GM20000 (cell line): ENCODE results near the gene RAG2.
A peak's percentile ranks its signal among the peaks of the same experiment; 100 is the strongest.

Experiments used
- DNase-seq: peaks from one replicate; pipeline ENCODE4 v3.0.0; 2012; ENCODE audit warnings: low spot score
- TF ChIP-seq, protein P1 (sequence below): IDR thresholded peaks from 2 replicates; pipeline ENCODE4 v1.5.1; 2012; ENCODE audit warnings: mild to moderate bottlenecking, control low read depth; ENCODE audit errors: extremely low read depth, missing control alignments

Gene RAG2

DNA sequence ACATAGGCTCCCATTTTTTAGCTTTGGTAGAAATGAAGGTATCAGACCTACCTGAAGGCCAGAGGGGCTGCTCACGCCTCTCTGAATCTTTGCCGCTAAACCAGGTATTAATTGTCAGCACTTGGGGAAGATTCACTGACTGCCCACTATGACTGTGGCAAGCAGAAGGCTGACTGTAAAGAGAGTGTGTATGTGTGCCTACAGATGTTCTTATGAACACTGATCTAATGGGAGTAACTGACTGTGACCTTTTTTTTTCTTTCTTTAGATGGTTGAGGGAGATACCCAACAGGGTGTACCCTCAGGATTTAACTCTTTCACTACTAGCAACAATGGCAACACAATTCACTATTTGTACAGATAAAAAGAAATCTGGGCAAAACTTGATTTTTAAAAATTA lies at the start of gene RAG2:
RAG2 (minus strand) TSS at position 186 of the 400 bp plus-strand sequence. CDS start 4,068 bp downstream, outside the sequence.
- no peak for DNase-seq

DNA sequence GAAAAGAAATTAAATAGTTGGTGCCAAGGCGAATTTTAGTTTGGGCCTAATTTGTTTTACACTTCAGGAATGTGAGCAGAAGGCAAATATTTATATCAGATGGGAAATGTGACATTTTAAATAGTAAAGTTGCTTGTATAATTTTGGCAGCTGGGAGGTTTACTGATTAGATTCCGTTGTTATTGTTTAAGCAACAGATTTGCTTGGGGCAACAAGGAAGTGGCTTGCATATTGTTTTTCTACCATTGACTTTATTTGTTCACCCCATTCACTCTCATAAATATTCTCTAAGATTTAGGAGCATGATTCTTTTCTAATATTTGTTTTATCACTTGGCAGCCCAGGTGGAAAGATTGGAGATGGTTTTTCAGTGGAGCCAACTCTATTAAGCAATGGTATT lies 40.5 kb upstream of the RAG2 start:
- TF ChIP-seq, protein P1, sequence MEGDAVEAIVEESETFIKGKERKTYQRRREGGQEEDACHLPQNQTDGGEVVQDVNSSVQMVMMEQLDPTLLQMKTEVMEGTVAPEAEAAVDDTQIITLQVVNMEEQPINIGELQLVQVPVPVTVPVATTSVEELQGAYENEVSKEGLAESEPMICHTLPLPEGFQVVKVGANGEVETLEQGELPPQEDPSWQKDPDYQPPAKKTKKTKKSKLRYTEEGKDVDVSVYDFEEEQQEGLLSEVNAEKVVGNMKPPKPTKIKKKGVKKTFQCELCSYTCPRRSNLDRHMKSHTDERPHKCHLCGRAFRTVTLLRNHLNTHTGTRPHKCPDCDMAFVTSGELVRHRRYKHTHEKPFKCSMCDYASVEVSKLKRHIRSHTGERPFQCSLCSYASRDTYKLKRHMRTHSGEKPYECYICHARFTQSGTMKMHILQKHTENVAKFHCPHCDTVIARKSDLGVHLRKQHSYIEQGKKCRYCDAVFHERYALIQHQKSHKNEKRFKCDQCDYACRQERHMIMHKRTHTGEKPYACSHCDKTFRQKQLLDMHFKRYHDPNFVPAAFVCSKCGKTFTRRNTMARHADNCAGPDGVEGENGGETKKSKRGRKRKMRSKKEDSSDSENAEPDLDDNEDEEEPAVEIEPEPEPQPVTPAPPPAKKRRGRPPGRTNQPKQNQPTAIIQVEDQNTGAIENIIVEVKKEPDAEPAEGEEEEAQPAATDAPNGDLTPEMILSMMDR = no peak
- no peak for DNase-seq

More for the DNA sequence above, at the start of gene RAG2:
- TF ChIP-seq, protein P1 = no peak

DNA sequence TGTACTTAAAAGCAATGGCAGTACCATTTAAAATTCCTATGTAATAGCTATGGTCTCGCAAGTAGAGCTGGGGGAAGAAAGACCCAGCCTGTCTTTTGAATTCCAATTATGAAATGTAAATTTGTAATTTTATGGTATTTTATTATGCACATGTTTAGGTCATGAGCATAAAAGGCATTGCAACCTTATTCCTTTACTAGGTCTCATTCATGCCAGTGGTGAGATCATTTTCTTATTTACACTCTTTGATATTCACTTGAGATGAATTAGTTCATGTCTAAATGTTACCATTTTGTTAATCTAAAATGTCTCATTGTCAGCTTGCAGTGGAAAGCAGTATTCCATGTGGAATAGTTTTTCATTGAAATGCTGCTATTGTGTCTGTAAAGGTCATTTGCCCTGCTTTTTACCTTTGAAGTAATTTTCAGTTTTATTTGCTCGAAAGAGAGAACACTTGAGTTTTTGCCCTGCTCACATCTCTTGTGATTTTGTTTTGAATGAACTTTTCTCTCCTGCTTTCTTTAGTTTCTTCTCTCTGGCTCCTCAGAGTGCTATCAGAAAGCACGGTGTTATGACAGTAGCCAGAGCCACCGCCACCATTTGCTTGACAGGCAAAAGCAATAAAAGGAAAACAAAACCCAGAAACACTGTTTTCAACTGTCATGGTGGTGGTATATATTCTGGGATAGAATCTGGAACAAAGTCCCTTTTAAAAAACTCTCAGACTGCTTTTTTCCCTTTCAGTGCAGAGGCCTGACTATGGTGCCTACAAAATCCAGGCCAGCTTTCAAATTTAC lies 37.2 kb upstream of the RAG2 start:
- TF ChIP-seq, protein P1 = no peak
- DNase-seq = no peak

DNA sequence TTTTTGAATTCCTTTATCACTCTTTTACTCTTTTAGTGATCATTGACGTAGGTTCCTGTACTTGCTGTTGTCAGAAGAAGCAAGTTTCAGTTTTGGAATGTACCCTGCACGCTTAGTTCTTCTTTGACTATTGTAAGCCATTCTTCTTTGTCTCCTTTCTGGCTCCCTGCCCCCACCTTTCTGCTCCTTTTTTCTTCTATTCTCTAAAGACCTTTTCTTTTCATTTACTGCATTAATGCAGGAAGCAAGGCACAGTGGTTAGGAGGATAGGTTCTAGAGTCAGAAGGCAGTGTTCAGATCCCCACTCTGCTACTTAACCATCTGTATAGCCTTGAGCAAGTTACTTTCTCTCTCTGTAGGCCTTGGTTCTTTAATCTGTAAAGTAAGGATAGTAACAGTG lies 33.7 kb upstream of the RAG2 start:
- DNase-seq = peak; percentile 9
- TF ChIP-seq, protein P1 = no peak

DNA sequence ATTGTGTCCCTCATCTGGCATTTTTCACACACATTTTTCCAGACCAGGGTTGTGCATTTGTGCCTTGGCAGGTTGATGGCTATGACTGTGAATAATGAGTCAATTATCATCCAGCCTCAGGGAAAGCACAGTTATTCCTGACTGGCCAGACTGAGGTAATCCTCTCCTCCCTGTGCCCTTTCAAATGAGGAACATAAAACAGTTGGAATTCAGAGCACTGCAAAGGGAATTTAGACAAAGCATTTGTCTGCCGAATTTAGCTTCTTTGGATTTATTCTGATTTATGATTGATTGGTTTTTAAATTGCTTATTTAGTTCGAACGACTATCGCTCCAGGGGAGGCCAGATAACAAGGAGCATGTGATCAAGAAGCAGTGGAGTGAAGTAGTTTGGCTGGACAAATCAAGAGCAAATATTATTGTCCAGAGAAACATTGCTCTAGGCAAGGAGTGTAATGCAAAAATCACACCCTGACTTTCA lies 30.8 kb upstream of the RAG2 start:
- TF ChIP-seq, protein P1 = no peak
- no peak for DNase-seq

DNA sequence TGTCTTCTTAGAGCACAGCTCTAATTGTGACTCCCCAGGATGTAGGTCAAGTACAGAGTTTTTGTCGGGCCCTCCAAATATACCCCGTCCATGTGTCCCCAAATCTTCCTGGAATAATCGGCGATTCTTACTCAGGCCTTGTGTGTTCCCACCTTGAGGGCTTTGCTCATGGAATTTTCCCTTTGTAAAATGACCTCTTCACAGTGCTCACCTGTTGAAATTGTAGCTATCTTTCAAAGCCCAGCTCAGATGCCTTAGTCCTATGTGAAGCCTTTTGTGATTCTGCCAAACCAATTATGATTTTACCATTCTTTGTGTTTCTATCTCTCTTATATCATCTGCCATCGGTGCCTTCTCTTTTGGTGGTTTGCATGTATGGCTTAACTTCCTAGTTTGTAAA lies 30.1 kb upstream of the RAG2 start:
- no peak for DNase-seq
- TF ChIP-seq, protein P1 = no peak

DNA sequence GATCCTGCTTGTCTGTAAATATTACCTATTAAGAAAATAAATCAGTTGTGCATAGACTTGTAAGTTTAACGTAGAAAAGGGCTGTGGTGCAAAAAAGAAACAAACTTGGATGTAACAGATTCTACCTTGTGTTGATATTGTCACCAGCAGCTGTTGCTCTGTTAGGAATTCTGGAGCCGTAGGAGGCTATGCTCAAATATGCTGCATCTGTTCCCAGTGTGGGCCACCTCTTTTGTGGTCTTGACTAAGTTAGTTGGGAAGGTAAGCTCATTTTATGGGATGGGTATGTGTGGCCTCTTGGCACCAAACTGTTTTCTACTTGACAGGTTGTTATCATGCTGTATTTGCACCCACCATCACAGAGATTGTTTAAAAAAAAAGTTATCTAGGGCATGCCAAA lies 29.4 kb upstream of the RAG2 start:
- TF ChIP-seq, protein P1 = no peak
- no peak for DNase-seq
